NCI-H82 (cell line): ENCODE measurements around the gene CUL1.

Source experiments
- DNase-seq: peaks from one replicate; lab custom pipeline; 2025; lab: John Stamatoyannopoulos, UW

The CUL1 gene

DNA sequence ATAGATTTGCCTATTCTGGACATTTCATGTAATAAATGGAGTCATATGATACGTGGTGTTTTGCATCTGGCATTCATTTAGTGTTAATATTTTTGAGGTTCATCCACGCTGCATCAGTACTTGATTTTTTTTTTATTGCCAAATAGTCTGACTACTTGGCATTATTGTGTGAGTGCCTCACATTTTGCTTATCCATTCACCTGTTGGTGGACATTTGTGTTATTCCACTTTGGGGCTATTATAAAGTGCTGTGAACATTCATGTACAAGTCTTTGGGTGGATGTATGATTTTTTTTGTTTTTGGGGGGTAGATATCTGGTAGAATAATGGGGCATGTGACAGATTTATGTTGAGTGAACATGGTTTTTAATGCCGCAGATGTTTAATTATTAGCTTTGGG lies 19.7 kb downstream of the CUL1 start:
- no peak for DNase-seq

DNA sequence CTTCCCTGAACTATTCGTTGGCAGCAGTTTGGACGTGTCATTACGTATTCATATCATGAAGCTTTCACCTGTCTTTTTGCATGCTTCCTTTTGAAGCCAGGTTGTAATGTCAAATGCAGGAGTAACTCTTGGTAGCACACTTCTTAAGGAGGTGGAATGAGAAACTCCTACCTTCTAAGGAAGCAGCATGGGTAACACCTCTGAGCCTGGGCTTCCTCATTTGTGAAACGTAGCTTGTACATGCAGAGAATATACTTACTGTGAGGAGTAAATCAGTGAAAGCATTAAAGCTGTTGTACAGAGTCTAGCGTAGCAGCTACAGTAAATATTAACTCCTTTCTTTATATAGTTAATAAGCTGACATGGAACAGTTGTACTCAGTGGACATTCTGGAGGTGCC lies 21.1 kb downstream of the CUL1 start:
- no peak for DNase-seq

DNA sequence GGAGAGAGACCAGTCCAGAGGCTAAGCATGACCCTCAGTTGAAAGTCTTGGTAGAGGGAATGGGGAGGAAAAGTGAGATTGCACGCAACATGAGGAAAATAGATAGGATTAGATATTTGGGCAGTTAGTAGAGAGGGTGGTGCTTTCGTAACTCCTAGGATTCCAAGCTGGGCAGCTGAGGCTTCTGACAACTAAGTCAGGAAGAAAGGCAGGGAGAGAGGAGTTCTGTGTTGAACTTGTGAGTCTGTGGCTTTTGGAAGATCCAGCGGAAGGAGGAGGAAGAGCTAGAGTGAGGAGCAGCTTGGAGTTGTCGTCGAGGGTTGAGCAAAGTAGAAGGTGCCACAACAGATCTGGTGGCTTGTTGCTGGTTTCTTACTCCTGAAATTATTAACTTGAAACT lies 21.8 kb downstream of the CUL1 start:
- no peak for DNase-seq

DNA sequence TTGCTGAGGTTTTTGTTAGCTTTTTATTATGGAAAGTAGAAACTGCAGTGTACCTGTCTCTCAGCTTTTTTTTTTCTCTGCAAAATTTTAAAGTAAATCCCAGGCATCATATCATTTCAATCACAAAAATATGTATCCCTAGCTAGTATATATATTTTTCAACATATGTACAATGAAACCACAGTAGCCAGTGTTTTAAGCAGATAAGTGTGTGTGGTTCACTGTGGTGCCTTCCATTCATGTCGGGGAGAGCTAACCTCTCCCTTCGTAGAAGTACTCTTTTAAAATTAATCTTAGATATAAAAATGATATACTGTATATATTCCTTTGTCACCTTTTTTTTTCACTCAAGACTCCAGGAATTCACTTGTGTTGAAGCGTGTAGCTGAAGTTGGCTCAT lies 22.7 kb downstream of the CUL1 start:
- DNase-seq: no peak

DNA sequence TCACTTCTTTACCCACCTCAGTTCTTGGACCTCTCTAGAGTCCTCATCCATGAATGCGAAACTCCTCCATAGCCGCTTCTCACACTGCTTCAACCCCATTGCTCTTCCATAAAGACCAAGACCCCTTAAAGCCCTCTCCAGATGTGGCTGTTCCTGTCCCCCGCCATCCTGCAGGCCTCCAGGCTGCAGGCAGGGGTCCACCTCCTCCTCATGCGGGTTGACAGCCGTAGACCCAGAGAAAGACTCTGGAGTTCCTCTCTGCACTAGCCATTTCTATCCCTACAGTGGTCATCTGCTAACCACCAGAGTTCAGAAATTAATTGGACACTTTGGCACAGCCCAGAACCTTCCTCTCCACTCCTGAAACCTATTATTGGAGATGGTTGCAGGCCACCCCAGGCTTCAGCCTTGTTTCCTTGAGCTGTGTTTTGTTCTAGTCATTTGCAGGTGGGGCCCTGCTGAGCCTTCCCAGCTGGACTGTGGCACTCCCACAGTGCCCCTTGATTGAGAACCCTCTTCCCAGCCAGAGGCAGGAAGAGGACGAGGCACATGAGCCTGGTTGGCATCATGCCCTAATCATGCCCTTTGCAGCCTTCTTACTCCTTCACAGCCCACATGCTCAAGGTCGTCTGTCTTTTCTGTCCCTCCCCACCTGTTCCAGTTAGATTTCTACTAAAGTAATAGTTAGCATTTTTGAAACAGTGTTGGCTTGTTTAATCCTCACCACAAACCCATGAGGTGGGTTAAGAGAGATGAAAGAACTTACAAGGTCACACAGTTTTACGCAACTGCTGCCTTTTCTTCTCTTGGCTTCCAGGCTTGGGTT lies 23.9 kb downstream of the CUL1 start:
- no peak for DNase-seq

DNA sequence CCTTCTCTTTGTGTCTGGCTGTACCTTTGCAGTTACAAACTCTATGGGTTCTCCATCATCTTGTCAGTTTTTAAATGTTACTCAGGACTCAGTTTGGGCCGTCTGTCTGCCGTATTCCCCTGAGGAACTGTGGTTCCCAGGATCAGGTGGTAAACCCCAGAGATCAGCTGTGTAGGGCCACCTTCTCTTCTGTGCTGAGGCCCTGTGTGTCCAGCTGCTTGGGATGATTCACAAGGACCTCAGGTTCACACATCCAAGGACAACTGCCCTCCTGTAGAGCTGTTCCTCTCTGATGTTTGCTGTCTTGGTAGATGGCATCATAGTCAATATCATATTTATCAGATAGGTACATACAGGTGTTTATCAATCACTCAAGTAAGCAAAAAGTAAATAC lies 24.5 kb downstream of the CUL1 start:
- DNase-seq: no peak

DNA sequence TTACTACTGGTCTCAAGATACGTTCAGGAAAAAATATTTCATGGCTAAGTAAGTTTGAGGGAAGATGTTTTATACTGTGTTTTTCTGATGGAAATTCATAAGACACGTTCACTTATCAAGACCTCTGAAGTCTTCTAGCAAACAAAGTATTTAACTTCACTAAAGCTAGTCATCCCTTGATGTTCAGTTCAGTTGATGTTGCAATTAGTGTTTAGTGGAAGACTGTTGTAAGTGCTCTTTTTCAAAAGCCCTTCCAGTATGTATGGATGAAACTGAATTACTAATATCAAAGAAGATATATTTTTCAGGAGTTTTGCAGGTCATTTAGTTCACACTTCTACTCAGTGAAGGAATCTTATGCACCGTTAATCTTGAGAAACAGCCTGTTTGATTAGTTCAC lies 25.1 kb downstream of the CUL1 start:
- no peak for DNase-seq

DNA sequence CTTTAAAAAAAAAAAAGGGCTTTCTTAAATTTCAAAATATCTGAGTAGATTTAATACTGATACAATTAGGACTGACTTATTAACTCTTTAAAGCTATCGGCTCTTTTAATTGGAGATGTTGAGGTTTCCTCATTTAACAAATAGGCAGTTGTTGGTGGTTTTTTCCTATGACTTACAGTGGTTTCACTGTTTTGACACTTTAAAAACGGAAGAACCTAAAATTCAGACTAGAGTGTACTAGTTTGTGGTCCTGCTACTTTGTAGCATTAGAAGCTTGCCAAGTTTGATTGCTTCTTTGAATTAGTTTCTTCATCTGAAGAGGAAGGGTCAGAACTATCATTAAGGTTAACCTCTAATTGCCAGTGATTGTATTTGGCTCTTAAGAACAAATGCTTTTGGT lies 27.7 kb downstream of the CUL1 start:
- no peak for DNase-seq

DNA sequence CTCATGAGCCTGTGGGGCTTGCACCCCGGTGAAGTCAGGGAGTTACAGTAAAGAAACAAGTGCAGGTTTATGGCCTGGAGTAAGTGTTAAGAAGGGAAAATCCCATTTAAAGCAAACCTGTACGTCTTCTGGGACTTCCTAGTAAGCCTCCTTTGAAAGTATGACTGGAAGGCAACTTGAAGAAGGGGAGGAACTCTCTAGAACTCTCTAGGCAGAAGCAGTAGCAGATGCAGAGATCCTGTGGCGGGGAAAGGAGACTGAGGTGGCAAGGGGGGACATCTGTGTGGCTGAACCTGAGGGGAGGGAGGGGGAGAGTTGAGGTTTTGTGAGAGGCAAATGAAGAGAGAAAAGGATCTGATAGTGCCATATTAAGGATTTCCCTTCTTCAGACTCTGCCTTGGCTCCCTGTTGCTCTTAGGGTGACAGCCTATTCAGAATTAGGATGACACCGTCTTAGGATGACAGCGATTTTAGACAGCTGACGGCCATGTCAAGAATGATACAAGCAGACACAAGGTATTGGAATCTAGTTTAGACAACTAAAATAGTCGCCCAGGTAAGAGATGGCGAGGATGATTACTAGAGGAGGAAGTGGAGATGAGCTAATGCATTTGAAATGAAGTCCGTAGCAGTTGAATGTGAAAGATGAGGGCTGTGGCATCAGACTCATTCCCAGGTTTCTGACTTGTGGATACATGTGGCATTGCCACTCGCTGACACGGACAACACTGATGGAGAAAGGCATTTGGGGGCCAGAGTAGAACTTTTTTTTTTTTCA lies 29.0 kb downstream of the CUL1 start:
- DNase-seq: no peak

DNA sequence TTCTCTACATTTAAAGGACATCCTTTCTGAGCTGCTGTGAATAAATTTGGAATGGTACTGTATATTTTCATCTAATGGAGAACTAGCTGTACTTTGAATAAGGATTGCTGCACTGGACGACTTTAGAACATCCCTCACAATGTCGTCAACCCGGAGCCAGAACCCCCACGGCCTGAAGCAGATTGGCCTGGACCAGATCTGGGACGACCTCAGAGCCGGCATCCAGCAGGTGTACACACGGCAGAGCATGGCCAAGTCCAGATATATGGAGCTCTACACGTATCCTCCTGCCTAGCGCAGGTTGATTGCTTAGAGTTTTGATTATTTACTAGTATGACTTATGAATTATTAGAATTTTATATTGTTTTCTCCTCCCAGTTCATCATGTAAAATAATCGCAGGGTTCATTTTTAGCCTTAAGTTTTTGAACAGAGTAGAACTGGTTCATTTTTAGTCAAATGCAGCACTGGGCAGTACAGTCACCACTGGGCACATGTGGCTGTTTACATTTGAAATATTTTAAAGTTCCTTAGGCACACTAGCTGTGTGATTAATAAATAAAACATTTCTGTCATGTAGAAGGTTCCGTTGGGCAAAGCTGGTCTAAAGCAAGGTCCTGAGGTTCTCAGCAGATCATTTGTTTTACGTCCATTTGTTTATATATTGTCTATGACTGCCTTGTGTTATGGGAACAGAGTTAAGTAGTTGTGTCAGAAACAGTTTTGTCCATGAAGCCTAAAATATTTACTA lies 31.5 kb downstream of the CUL1 start:
- DNase-seq: no peak

DNA sequence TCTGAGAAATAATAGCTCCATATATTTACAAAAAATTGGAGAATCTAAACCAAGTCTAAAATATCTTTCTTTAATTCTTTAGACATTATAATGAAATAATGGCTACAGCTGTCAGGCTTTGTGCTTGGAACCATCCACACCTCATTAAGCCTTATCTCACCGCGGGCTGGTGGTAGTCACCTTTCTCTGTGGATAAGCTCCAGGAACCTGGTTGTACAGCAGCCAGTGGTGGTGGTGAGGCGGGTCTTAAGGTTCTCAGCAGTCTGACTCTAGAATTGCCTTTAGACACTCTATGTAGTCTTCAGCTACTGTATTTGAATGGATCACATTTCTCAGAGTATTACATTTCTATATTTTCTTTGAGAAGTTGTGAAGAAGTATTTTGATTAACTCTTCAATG lies 34.2 kb downstream of the CUL1 start:
- no peak for DNase-seq

DNA sequence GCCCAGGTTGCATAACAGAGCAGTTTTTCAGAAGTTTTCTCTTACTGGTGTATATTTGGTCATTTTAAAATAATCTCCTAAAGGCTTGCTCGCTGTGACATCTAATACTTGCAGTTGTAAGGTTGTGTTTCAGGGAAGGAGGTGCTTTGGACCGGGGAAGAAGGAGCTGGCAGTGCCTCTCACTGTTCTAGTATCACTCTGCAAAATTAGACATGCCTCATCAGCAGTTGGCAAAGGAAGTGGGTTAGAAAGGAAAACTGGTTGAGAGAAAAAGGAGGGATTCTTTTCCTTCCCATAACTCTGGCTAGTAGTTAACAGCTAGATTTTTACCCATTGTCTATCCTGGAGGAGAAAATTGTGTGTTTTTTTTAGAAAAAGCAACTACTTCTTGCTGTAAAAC lies 34.8 kb downstream of the CUL1 start:
- no peak for DNase-seq

DNA sequence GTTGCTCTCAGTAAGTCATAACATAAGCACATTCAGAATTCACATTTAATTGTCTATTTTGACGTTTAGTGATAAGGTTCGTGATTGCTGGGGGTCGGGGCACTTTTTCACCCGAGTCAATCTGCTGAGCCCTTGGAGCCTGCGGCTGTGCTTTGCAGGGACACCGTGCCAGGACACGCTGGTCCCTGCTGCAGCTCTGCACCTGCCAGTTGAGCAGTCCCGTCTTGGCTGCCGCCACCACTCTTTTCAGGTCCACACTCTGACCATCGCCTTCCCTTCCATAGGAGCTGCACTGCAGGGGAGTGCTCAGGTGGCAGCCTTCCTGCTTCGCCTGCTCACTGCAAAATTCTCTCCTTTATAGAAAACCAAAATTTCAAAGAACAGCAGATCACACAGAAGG lies 36.4 kb downstream of the CUL1 start:
- DNase-seq: no peak

DNA sequence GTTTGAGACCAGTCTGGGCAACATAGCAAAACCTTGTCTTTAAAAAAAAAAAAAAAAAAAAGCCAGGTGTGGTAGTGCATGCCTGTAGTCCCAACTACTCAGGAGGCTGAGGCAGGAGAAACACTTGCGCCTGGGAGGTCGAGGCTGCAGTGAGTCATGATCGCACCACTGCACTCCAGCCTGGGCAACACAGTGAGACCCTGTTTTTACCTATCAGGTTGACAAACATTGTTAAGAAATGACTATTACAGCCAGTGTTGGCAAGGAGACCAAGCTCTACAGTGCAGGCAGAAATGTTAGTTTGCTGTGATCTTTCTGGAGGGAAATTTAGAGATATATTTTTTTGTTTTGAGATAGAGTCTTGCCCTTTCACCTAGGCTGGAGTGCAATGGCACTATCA lies 37.3 kb downstream of the CUL1 start:
- no peak for DNase-seq

DNA sequence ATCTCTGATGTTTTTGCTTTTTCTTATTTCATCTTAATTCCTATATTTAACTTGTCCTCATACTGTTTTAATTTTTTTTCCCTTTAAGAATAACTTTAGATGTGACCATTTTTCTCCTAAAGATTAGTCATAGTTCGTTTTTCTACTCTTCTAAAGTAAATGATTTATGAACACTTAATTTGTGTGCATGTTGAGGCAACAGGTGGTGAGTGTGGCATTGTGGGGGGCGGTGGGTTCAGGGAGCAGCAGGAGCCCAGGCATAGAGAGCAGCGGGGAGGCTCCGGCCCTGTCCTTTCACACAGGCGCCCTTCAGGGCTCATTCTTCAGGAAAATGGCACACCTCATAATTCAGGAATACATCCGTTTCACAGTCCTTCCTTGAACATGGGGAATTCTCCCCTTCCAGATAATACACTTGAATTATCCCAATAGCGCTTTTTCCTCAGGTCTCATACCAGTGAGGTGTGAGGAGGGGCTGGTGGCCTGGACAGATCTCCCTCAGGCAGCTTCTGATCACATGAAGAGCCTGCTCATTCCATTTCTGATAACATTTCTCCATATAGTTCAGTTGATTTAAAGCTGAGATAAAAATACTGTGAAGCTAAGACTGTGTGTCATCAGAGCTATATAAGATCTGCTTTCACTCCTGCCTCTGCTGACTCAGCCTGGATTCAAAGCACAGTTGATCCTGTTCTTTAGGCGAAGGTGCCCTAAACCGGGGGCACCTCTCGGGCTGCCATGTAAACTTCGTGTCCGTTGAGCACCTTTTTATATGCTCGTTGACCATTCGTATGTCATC lies 40.2 kb downstream of the CUL1 start:
- DNase-seq: no peak

DNA sequence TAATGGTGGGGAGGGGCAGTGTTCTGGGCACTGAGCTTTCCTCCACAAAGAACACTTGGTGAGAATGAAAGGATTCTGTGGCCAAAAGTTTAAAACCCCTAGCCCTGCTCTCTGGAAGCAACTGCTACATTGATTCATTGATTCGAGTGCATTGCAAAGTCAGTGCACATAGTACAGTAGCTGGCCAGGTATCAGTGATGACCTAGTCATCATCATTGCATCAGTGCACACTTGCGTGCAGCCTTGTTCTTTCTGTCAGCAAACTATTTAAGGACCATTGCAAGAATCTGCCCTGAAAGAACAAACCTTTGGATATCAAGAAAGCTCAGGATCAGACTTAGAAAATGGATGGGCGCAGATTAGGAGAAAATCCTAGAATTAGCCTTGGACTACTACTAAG lies 47.4 kb downstream of the CUL1 start:
- DNase-seq: no peak

DNA sequence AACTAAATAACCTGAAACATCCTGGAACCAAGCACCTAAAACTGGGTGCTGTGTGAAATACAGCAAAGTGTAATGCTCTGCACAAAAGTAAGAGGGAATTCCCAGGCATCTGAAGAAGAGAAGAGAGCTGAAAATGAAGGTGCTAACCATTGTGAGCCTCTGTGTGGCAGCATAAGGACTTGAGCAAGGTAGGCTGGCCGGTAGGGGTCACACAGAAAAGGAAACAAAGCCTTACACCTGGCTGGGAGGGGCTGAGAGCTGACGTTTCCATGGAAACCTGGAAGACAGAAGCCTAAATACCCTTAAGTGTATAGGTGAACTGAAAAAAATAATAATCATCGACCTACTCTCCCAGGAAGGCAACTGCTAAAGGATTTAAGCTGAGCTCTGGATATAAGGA lies 48.6 kb downstream of the CUL1 start:
- peak; percentile 6 for DNase-seq

DNA sequence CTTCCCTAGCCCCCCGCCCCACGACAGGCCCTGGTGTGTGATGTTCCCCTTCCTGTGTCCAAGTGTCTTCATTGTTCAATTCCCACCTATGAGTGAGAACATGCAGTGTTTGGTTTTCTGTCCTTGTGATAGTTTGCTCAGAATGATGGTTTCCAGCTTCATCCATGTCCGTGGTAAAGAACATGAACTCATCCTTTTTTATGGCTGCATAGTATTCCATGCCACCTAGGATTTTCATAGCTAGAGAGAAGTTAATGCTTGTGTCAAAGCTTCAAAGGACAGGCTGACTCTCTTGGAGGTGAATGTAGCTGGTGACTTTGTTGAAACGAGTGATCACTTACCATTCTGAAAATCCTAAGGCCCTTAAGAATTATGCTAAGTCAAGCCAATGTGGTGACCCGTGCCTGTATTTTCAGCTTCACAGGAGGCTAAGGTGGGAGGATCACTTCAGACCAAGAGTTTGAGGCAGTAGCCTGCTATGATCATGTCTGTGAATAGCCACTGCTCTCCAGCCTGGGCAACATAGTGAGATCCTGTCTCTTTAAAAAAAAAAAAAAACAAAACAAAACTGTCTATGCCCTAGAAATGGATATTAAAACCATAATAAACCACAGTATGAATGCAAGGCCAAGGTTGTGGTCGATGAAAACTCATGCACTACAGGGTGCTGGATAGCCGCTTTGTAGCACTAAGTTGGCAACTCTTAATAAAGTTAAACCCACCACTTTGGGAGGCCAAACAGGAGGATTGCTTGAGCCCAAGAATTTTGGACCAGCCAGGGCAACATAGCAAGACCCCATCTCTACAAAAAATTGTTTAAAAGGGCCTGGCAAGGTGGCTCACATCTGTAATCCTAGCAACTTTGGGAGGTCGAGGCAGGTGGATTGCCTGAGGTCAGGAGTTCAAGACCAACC lies 52.0 kb downstream of the CUL1 start:
- no peak for DNase-seq

DNA sequence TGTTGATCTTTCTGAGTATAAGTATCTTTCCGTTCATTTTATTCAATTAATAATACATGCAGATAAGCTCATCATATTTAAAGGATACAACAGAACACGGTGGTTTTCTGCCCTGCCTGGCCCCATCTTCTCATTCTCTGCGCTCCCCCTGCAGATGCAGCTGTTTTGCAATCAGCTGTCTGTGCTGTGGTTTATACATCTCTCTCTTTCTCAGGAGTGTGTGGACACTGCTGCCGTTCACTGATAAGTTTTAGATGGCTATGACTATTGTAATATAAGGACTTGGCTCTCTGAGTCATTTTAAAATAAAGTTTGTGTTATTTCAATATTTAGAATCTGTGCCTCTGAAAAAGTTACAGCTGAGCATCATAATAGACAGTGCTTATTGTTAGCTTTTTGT lies 54.5 kb downstream of the CUL1 start:
- DNase-seq: no peak

DNA sequence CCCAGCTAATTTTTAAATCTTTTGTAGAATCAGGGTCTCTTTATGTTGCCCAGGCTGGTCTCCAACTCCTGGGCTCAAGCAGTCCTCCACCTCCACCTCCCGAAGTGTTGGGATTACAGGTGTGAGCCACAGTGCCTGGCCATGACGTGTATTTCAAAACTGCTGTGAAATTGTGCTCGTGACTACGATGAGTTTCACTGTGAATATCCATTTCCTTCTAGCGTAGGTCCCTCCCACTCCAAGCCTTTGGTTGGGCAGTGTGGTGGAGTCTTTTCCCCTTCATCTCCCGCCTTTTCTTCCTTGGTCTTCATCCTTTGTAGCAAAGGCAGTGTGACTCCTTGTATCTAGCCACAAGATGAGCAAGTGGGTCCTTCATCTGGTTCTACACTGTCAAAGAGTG lies 56.2 kb downstream of the CUL1 start:
- DNase-seq: no peak
